ENCODE data around the gene MSANTD1. TPM values are rescaled to one million over a fixed set of nuclear protein-coding genes. Genes with fewer than 3 reads are reported as not detected.

MSANTD1 gene
- total RNA-seq, 2 donors from 2014 or later, result 1.1 to 1.2 TPM

GRCh38 chr4:3268395-3269104 is 19.6 kb downstream of the MSANTD1 start:
- no peaks in the 10 kb centered on the region for H3K27me3 Mint-ChIP-seq
- peaks cover 3% of the 10 kb centered on the region for H3K9me3 Mint-ChIP-seq
- no peak overlapping the region for H3K27ac Mint-ChIP-seq
- no peaks in the 10 kb centered on the region for H3K36me3 Mint-ChIP-seq (ENCODE audit: low read depth)
- H3K4me1 Mint-ChIP-seq, result no peaks in the 10 kb centered on the region
- no peak for ATAC-seq (replicated peaks)
- no peak overlapping the region for H3K4me3 Mint-ChIP-seq

- Mint-ChIP-seq H3K9me3 (peaks cover 5% of the 10 kb centered on the region), H3K36me3 (ENCODE audit: low read depth) (no peaks in the 10 kb centered on the region), H3K4me1 (no peaks in the 10 kb centered on the region), H3K4me3 (no peak overlapping the region), H3K27ac (no peak overlapping the region), H3K27me3 (no peaks in the 10 kb centered on the region)
- no peak for ATAC-seq (replicated peaks)
Observed at GRCh38 chr4:3269105-3269927, 20.4 kb downstream of the MSANTD1 start.

GRCh38 chr4:3269991-3270611 is 21.1 kb downstream of the MSANTD1 start:
- Mint-ChIP-seq H3K36me3 (ENCODE audit: low read depth) (no peaks in the 10 kb centered on the region), H3K4me3 (no peak overlapping the region), H3K27me3 (no peaks in the 10 kb centered on the region), H3K4me1 (no peaks in the 10 kb centered on the region), H3K27ac (no peak overlapping the region), H3K9me3 (peaks cover 5% of the 10 kb centered on the region)
- no peak for ATAC-seq (replicated peaks)

GRCh38 chr4:3271131-3271530 is 22.2 kb downstream of the MSANTD1 start:
- H3K36me3 Mint-ChIP-seq (ENCODE audit: low read depth), result no peaks in the 10 kb centered on the region
- no peak overlapping the region for H3K4me3 Mint-ChIP-seq
- no peaks in the 10 kb centered on the region for H3K4me1 Mint-ChIP-seq
- H3K27ac Mint-ChIP-seq, result no peak overlapping the region
- peaks cover 5% of the 10 kb centered on the region for H3K9me3 Mint-ChIP-seq
- ATAC-seq (replicated peaks), result no peak
- H3K27me3 Mint-ChIP-seq, result no peaks in the 10 kb centered on the region

- Mint-ChIP-seq H3K36me3 (ENCODE audit: low read depth) (no peaks in the 10 kb centered on the region), H3K27me3 (no peaks in the 10 kb centered on the region), H3K4me3 (no peak overlapping the region), H3K27ac (no peak overlapping the region), H3K4me1 (no peaks in the 10 kb centered on the region), H3K9me3 (peaks cover 5% of the 10 kb centered on the region)
- no peak for ATAC-seq (replicated peaks)
Observed at GRCh38 chr4:3276986-3277385, 28.0 kb downstream of the MSANTD1 start.

GRCh38 chr4:3280466-3280865 is 31.5 kb downstream of the MSANTD1 start:
- H3K4me3 Mint-ChIP-seq, result no peak overlapping the region
- peaks cover 3% of the 10 kb centered on the region for H3K9me3 Mint-ChIP-seq
- no peaks in the 10 kb centered on the region for H3K36me3 Mint-ChIP-seq (ENCODE audit: low read depth)
- no peak overlapping the region for H3K27ac Mint-ChIP-seq
- no peak for ATAC-seq (replicated peaks)
- H3K27me3 Mint-ChIP-seq, result no peaks in the 10 kb centered on the region
- H3K4me1 Mint-ChIP-seq, result no peaks in the 10 kb centered on the region

GRCh38 chr4:3283483-3283882 is 34.5 kb downstream of the MSANTD1 start:
- no peak overlapping the region for H3K27ac Mint-ChIP-seq
- no peak overlapping the region for H3K4me3 Mint-ChIP-seq
- H3K9me3 Mint-ChIP-seq, result peaks cover 3% of the 10 kb centered on the region
- no peaks in the 10 kb centered on the region for H3K4me1 Mint-ChIP-seq
- no peaks in the 10 kb centered on the region for H3K36me3 Mint-ChIP-seq (ENCODE audit: low read depth)
- ATAC-seq (replicated peaks), result no peak
- peaks cover 5% of the 10 kb centered on the region for H3K27me3 Mint-ChIP-seq

GRCh38 chr4:3283916-3284315 is 35.0 kb downstream of the MSANTD1 start:
- Mint-ChIP-seq H3K27ac (no peak overlapping the region), H3K36me3 (ENCODE audit: low read depth) (no peaks in the 10 kb centered on the region), H3K27me3 (peaks cover 5% of the 10 kb centered on the region), H3K9me3 (peaks cover 3% of the 10 kb centered on the region), H3K4me3 (no peak overlapping the region), H3K4me1 (no peaks in the 10 kb centered on the region)
- no peak for ATAC-seq (replicated peaks)

- Mint-ChIP-seq H3K4me3 (no peak overlapping the region), H3K27me3 (peaks cover 9% of the 10 kb centered on the region), H3K36me3 (ENCODE audit: low read depth) (no peaks in the 10 kb centered on the region), H3K27ac (no peak overlapping the region), H3K9me3 (peaks cover 3% of the 10 kb centered on the region), H3K4me1 (no peaks in the 10 kb centered on the region)
- no peak for ATAC-seq (replicated peaks)
Observed at GRCh38 chr4:3284734-3285557, 36.0 kb downstream of the MSANTD1 start.

GRCh38 chr4:3285558-3286334 is 36.8 kb downstream of the MSANTD1 start:
- Mint-ChIP-seq H3K36me3 (ENCODE audit: low read depth) (no peaks in the 10 kb centered on the region), H3K4me1 (no peaks in the 10 kb centered on the region), H3K27ac (no peak overlapping the region), H3K27me3 (peaks cover 14% of the 10 kb centered on the region), H3K4me3 (no peak overlapping the region), H3K9me3 (peaks cover 3% of the 10 kb centered on the region)
- ATAC-seq (replicated peaks), result no peak

GRCh38 chr4:3286335-3287175 is 37.6 kb downstream of the MSANTD1 start:
- Mint-ChIP-seq H3K27ac (no peak overlapping the region), H3K27me3 (peaks cover 14% of the 10 kb centered on the region), H3K36me3 (ENCODE audit: low read depth) (no peaks in the 10 kb centered on the region), H3K9me3 (peaks cover 3% of the 10 kb centered on the region), H3K4me3 (no peak overlapping the region), H3K4me1 (peaks cover 1% of the 10 kb centered on the region)
- ATAC-seq (replicated peaks), result no peak

- no peak for ATAC-seq (replicated peaks)
- H3K36me3 Mint-ChIP-seq (ENCODE audit: low read depth), result no peaks in the 10 kb centered on the region
- H3K4me3 Mint-ChIP-seq, result no peak overlapping the region
- peaks cover 6% of the 10 kb centered on the region for H3K4me1 Mint-ChIP-seq
- peaks cover 3% of the 10 kb centered on the region for H3K9me3 Mint-ChIP-seq
- no peak overlapping the region for H3K27ac Mint-ChIP-seq
- peaks cover 14% of the 10 kb centered on the region for H3K27me3 Mint-ChIP-seq
Observed at GRCh38 chr4:3287271-3287971, 38.5 kb downstream of the MSANTD1 start.
